Measurements from ENCODE around the gene NCMAP. TPM values are rescaled to one million over a fixed set of nuclear protein-coding genes. Genes with fewer than 3 reads are reported as not detected.

NCMAP gene, protein sequence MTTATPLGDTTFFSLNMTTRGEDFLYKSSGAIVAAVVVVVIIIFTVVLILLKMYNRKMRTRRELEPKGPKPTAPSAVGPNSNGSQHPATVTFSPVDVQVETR
- total RNA-seq: under 0.01 and 0.51 TPM in 2 replicates

DNA sequence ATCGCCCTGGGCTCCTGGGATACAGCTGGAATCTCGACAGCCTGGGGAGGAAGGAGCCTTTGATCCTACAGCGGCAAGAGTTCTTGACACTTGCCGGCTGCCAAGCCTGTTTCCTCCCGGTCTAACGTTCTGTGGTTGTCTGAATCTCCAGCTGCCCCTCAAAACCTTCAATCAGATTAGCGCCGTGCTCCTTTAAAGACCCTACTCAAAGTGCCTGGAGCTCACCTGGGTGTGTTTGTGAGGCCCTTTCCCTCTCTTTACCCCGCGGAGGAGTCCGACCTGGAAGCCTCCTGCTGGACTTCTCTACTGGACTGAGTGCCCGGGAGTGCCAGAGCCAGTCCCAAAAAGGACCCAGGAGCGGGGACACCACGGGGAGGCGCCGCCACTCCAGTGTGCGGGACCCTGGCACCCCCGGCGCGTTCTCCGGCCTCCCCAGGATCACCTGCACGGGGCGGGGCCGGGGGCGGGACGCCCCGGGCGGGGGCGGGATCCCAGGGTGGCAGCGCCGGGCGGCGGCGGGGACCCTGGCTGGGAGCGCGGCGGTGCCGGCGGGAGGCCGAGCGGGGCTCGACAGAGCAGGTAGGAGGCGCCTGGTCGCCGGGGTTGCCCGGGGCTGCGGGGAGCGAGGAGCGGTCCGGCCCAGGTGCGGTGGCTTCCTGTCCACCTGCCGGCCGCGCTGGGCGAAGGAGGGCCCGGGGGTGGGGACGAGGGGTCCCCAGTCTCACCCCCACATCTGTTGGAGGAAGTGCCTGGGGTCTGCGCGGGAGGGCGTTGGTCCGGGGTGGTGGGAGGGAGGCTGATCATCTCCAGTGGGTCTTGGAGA, at the start of gene NCMAP:
Gene NCMAP (plus strand): TSS at position 497 of the 823 bp plus-strand sequence. CDS start 39,344 bp downstream, outside the sequence.

DNA sequence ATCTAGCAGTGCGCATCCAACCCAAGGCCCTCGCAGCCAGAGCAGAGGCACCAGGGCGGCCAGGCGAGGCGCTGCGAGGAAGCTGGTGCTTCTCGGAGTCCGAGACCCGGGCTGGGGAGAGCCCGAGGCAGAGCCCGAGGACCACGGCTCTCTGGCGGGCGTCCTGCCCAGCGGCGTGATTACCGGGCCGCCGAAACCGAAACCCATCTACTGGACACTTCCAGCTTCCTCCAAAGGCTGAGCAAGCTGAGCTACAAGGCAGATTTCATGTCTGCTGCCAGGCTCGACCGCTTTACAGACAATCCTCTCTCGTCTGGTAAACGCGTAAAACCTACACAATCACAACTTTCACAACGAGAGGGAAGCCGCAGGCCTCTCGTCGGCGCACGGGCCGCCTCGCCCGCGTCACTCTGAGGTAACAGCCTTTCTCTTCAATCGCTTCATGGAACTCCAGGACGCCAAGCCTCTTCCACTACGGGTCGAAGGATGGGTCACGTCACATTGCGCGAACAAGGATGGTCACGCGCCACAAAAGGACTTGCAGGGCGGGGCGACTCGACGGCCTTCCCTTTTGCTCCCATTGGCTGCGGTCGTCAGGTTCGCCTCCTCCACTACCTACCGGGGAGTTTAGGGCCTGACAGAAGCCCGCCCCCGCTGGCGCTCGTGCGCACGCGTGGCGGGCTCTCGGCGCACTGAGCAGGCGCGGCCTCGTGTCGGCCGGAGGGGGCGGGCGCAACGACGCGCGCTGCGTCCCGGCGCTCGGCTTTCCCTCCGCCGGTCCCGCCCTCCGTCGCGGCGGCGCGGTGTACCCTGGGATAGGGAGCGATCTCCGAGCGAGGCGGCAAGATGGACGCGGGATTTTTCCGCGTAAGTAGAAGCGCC, 86.8 kb downstream of the NCMAP start, which contains the start of gene SRRM1:
Gene SRRM1 (plus strand): TSS at position 822 of the 882 bp plus-strand sequence. CDS start 25 bp downstream, at position 847.

Other genes with a start within 250 kb of the NCMAP start
- gene GRHL3, start 236.7 kb upstream of the NCMAP start, total RNA-seq: 0.16 and 1.5 TPM in 2 replicates
- 5.8 and 8.6 TPM in 2 replicates for gene STPG1, start 142.3 kb upstream of the NCMAP start, total RNA-seq
- 19.2 and 45.9 TPM in 2 replicates for gene NIPAL3, start 140.3 kb upstream of the NCMAP start, total RNA-seq
- gene RCAN3, start 53.3 kb upstream of the NCMAP start, total RNA-seq: 8.5 and 9.5 TPM in 2 replicates
- 40.7 and 45.8 TPM in 2 replicates for gene SRRM1, start 87.2 kb downstream of the NCMAP start, total RNA-seq
- gene CLIC4, start 189.4 kb downstream of the NCMAP start, total RNA-seq: 157 and 199 TPM in 2 replicates

All from mesangial cell (primary cell).